Measurements from ENCODE around the gene HES4. TPM values are rescaled to one million over a fixed set of nuclear protein-coding genes. Genes with fewer than 3 reads are reported as not detected.
A peak's percentile ranks its signal among the peaks of the same experiment; 100 is the strongest.

Gene HES4
- total RNA-seq, 1 donor from 2014 or later: 37.6 TPM

GRCh38 chr1:1037366-1038327 is 37.8 kb upstream of the HES4 start:
- no peaks in the 10 kb centered on the region for H3K9me3 Mint-ChIP-seq

GRCh38 chr1:1035291-1035943 is 35.5 kb upstream of the HES4 start:
- Mint-ChIP-seq H3K4me3 (no peak overlapping the region), H3K27ac (no peak overlapping the region), H3K4me1 (ENCODE audit: unreplicated experiment) (peaks cover 22% of the 10 kb centered on the region), H3K27me3 (peaks cover 22% of the 10 kb centered on the region), H3K9me3 (no peaks in the 10 kb centered on the region), H3K36me3 (no peaks in the 10 kb centered on the region)
- no peak for DNase-seq (ENCODE audit: extremely low spot score, unreplicated experiment)
- no peak for TF ChIP-seq CTCF (conservative IDR thresholded peaks at IDR 0.05)

More at GRCh38 chr1:1037366-1038327, 37.8 kb upstream of the HES4 start:
- DNase-seq (ENCODE audit: extremely low spot score, unreplicated experiment): no peak
- Mint-ChIP-seq H3K27ac (no peak overlapping the region), H3K4me3 (no peak overlapping the region), H3K36me3 (no peaks in the 10 kb centered on the region), H3K4me1 (ENCODE audit: unreplicated experiment) (peaks cover 11% of the 10 kb centered on the region), H3K27me3 (peaks cover 15% of the 10 kb centered on the region)
- TF ChIP-seq CTCF (conservative IDR thresholded peaks at IDR 0.05): no peak

- Mint-ChIP-seq H3K36me3 (no peaks in the 10 kb centered on the region), H3K4me3 (peak overlapping the region; percentile 77), H3K27ac (no peak overlapping the region), H3K9me3 (no peaks in the 10 kb centered on the region), H3K27me3 (peaks cover 17% of the 10 kb centered on the region), H3K4me1 (ENCODE audit: unreplicated experiment) (peaks cover 18% of the 10 kb centered on the region)
- DNase-seq (ENCODE audit: extremely low spot score, unreplicated experiment): no peak
- TF ChIP-seq CTCF (conservative IDR thresholded peaks at IDR 0.05): no peak
These were observed 34.5 kb upstream of the HES4 start for GRCh38 chr1:1034439-1034781.

- Mint-ChIP-seq H3K9me3 (no peaks in the 10 kb centered on the region), H3K27ac (no peak overlapping the region), H3K4me1 (ENCODE audit: unreplicated experiment) (peaks cover 16% of the 10 kb centered on the region), H3K27me3 (peaks cover 13% of the 10 kb centered on the region), H3K36me3 (no peaks in the 10 kb centered on the region), H3K4me3 (no peak overlapping the region)
- no peak for DNase-seq (ENCODE audit: extremely low spot score, unreplicated experiment)
- TF ChIP-seq CTCF (conservative IDR thresholded peaks at IDR 0.05): no peak
These were observed 34.0 kb upstream of the HES4 start for GRCh38 chr1:1033731-1034438.

- Mint-ChIP-seq H3K27ac (no peak overlapping the region), H3K4me3 (peak overlapping the region; percentile 70), H3K27me3 (peaks cover 6% of the 10 kb centered on the region), H3K9me3 (no peaks in the 10 kb centered on the region), H3K4me1 (ENCODE audit: unreplicated experiment) (peaks cover 10% of the 10 kb centered on the region), H3K36me3 (no peaks in the 10 kb centered on the region)
- DNase-seq (ENCODE audit: extremely low spot score, unreplicated experiment): peak; percentile 94
- peak; percentile 92 for TF ChIP-seq CTCF (conservative IDR thresholded peaks at IDR 0.05)
These were observed 33.2 kb upstream of the HES4 start for GRCh38 chr1:1033009-1033587.

All from type B pancreatic cell (in vitro differentiated cells).